Vagina (tissue), 2 donors: ENCODE measurements around the gene SPSB1.

Experiments used
- POLR2A ChIP-seq, 2 donors: fragments of 450-650 bp; IDR thresholded peaks; one replicate each; pipeline ENCODE4 v1.6.1; 2017; ENCODE audit warnings: antibody characterized with exemption in 2 of 2, mild to moderate bottlenecking in 2 of 2, moderate library complexity in 2 of 2
- POLR2AphosphoS5 ChIP-seq, 2 donors: sonication (generic); formaldehyde crosslinking; IDR thresholded peaks; one replicate each; pipeline ENCODE4 v1.9.0; 2017; ENCODE audit warnings: antibody characterized with exemption in 2 of 2, mild to moderate bottlenecking in 2 of 2, low read depth in 1 of 2; ENCODE audit not compliant: insufficient read depth in 1 of 2
- TF ChIP-seq, protein P1 (sequence below), 3 experiments: fragments of 450-650 bp in 2 of 3; fragments of 200-600 bp in 1 of 3; sonication (generic) in 1 of 3; IDR thresholded peaks; one replicate each; pipeline ENCODE4 v1.5.1; 2017 to 2019; ENCODE audit warnings: antibody characterized with exemption in 3 of 3, mild to moderate bottlenecking in 2 of 3, moderate library complexity in 2 of 3

DNA sequence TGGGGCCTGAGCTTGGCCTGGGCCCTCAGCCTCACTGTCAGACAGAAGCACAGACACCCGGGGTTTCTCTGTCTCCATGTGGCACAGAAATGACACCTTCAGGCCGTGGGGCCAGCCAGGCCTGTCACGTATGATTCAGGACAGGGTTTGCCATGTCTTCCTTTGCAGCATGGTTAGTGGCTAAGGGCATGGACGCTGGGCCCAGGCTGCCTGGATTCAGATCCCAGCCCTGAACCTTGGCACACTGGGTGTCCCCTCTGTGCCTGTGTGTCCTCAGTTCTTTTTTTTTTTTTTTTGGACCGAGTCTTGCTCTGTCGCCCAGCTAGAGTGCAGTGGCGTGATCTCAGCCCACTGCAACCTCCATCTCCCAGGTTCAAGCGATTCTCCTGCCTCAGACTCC is 73.6 kb downstream of the SPSB1 start:
- TF ChIP-seq, protein P1, sequence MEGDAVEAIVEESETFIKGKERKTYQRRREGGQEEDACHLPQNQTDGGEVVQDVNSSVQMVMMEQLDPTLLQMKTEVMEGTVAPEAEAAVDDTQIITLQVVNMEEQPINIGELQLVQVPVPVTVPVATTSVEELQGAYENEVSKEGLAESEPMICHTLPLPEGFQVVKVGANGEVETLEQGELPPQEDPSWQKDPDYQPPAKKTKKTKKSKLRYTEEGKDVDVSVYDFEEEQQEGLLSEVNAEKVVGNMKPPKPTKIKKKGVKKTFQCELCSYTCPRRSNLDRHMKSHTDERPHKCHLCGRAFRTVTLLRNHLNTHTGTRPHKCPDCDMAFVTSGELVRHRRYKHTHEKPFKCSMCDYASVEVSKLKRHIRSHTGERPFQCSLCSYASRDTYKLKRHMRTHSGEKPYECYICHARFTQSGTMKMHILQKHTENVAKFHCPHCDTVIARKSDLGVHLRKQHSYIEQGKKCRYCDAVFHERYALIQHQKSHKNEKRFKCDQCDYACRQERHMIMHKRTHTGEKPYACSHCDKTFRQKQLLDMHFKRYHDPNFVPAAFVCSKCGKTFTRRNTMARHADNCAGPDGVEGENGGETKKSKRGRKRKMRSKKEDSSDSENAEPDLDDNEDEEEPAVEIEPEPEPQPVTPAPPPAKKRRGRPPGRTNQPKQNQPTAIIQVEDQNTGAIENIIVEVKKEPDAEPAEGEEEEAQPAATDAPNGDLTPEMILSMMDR (IDR thresholded peaks at IDR 0.05), result no peak
- TF ChIP-seq POLR2A (IDR thresholded peaks at IDR 0.05) (no peak), POLR2AphosphoS5 (IDR thresholded peaks at IDR 0.05; ENCODE audit: insufficient read depth in 1 of 2, low read depth in 1 of 2) (no peak)
